Measurements from ENCODE around the gene FNDC7.
"Not testable (repeated sequence)": the region's sequence is repeated elsewhere in the genome, so short reads cannot be mapped to it uniquely, and the experiment has no call there.

The FNDC7 gene, protein sequence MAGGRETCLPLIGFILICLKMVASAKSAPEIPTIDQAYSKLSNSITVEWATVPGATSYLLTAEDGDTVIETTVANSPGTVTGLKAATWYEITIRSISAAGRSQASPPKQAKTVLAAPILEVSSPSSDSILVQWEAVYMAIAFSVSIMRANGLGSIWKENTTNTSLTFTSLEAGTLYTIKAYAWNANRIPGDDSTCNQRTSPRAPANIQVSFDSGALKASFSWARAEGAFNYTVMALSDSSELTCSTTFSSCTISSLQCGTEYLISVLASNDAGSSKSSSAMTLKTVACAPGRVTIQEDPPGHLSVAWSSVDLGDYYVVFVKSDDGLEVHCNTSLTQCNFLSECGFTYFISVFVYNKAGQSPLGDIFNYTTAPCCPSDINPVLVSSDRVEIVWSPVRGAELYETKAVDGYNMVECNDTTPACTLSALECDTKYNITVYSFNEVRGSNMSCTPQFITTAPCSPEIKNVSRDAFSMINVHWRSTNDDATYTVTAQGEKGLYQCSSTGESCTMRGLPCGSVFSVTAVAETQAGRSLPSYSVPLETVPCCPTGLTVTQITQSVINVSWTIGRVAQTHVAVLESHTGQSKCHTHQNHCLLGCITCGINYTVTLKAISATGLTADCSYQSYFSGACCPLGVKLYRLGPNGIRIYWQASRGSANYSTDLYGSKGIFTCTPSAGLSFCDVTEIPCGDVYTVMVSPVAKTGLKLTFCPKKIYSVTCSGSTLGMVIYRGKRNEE

GRCh38 chr1:108712606-108713150, at the start of gene FNDC7:
TSS of gene FNDC7 (plus strand) at chr1:108712908. CDS start at chr1:108712934, 26 bp downstream.
- in situ Hi-C loops (cut with MboI; ENCODE audit: low pct_unique_long_range_greater_than_20kb, low sequenced_read_pairs) = no loop called here
- DNase-seq = no peak

DNA sequence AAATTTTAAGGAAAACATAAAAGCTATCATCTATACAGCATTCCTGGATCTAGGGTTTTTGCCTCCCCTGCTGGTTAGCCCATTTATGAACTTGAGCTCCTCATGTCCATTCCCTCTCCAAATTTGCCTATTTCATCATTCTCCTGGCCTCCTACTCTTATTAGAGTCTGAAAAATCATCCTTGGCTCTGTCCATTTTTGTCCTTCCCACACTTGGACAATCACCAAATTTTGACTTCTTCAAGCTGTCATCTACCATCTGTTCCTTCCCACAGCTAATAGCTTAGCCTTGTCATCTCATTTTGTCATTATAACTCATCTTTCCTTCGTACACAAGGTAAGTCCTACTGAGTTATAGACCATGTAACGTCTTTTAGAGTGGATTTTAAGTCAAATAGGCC, 49.6 kb upstream of the FNDC7 start:
- in situ Hi-C loops (cut with MboI; ENCODE audit: low pct_unique_long_range_greater_than_20kb, low sequenced_read_pairs) = no loop called here
- no peak for DNase-seq

- in situ Hi-C loops (cut with MboI; ENCODE audit: low pct_unique_long_range_greater_than_20kb, low sequenced_read_pairs) = no loop called here
- DNase-seq = peak; percentile 58
Measured at GRCh38 chr1:108664481-108664880, 48.2 kb upstream of the FNDC7 start.

DNA sequence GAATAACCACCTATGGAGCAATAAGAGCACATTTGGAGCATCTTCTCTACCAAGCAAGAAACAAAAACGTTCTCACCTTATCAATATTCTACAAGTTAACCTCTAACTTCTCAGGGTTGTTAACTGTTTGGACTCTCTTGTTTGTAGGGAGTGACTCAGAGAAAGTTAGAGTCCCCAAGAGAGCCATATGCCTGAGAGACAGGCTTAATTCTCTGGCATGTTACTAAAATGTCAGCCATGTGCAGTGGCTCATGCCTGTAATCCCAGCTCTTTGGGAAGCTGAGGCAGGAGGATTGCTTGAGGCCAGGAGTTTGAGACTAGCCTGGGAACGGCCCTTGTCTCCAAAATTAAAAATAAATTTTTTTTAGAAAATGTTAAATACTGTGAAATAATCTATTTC, 47.6 kb upstream of the FNDC7 start:
- DNase-seq = no peak

GRCh38 chr1:108665771-108666170, 46.9 kb upstream of the FNDC7 start:
- in situ Hi-C loops (cut with MboI; ENCODE audit: low pct_unique_long_range_greater_than_20kb, low sequenced_read_pairs) = no loop called here
- no peak for DNase-seq

More for the DNA sequence above, 47.6 kb upstream of the FNDC7 start:
- in situ Hi-C loops (cut with MboI; ENCODE audit: low pct_unique_long_range_greater_than_20kb, low sequenced_read_pairs) = no loop called here

GRCh38 chr1:108667422-108667821, 45.3 kb upstream of the FNDC7 start:
- in situ Hi-C loops (cut with MboI; ENCODE audit: low pct_unique_long_range_greater_than_20kb, low sequenced_read_pairs); DNase-seq: not testable (repeated sequence)

GRCh38 chr1:108668777-108669176, 43.9 kb upstream of the FNDC7 start:
- DNase-seq = no peak
- in situ Hi-C loops (cut with MboI; ENCODE audit: low pct_unique_long_range_greater_than_20kb, low sequenced_read_pairs) = no loop called here

GRCh38 chr1:108669679-108670078, 43.0 kb upstream of the FNDC7 start:
- in situ Hi-C loops (cut with MboI; ENCODE audit: low pct_unique_long_range_greater_than_20kb, low sequenced_read_pairs) = no loop called here

DNA sequence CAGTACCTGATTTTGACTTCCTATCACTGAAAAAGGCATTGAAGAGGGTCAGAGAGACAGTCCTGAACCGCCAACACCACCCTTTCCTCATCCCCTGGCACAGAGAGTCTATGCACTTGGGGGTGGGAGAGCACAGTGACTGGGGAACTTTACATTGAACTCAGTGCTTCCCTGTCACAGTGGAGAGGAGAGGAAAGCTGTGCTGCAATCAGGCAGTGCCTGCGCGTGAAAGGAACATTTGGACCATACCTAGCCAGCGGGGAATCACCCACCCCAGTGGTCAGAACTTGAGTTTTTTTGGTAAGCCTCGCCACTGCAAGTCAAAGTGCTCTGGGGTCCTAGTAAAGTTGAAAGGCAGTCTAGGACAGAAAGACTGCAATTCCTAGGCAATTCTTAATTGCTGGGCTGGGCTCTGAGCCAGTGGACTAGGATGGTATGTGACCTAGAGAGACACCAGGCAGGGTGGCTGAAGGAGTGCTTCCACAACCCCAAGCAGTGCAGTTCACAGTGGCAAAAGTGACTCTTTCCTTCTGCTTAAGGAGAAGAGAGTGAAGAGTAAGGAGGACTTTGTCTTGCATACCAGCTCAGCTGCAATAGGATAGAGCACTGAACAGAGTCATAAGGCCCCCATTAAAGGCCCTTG, 42.5 kb upstream of the FNDC7 start:
- DNase-seq = no peak
- in situ Hi-C loops (cut with MboI; ENCODE audit: low pct_unique_long_range_greater_than_20kb, low sequenced_read_pairs) = no loop called here

More at GRCh38 chr1:108669679-108670078, 43.0 kb upstream of the FNDC7 start:
- DNase-seq = no peak

- in situ Hi-C loops (cut with MboI; ENCODE audit: low pct_unique_long_range_greater_than_20kb, low sequenced_read_pairs) = no loop called here
- peak; percentile 35 for DNase-seq
Measured at GRCh38 chr1:108671143-108671542, 41.6 kb upstream of the FNDC7 start.

DNA sequence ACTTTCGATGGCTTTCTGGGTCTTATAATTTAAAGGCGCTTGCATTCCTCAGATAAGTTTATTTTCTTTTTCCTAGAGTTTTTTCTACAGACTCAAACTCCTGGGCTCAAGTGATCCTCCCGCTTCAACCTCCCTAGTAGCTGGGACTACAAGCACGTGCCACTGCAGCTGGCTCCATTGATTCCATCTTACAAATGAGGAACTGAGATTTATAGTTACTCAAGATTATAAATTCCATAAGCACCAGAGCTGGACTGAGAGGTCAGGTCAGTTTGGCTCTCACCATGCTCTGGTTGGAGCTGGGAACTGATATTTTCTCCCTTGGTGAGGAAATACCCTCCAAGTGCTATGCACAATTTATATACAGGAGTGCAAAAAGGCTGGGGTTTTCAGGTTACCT, 34.0 kb upstream of the FNDC7 start:
- no peak for DNase-seq
- in situ Hi-C loops (cut with MboI; ENCODE audit: low pct_unique_long_range_greater_than_20kb, low sequenced_read_pairs) = no loop called here

DNA sequence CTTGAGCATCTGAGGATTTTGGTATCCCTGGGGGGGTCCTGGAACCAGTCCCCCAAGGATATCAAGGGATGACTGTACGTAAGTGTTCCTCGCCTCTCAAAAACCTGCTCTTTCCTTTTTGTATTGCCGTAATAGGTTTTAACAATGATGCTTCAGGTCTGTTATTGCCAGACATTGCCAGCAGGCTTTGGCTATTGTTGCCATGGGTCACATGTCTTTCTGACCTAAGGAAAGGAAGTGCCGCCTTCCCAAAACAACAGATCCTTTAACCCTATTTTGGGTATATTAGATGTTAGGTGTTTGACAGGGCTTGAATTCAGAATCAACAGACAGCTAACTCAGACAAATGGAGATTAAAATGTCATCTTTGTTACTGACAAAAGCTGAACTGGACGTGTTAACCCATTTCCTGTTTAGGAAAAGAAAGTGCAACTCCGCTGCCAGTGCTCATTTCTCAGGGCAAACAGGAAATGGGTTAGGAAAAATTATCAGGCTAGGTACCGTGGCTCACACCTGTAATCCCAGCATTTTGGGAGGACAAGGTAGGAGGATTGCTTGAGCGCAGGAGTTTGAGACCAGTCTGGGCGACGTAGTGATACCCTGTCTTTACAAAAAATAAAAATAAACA, 33.0 kb upstream of the FNDC7 start:
- DNase-seq = no peak
- in situ Hi-C loops (cut with MboI; ENCODE audit: low pct_unique_long_range_greater_than_20kb, low sequenced_read_pairs) = no loop called here

DNA sequence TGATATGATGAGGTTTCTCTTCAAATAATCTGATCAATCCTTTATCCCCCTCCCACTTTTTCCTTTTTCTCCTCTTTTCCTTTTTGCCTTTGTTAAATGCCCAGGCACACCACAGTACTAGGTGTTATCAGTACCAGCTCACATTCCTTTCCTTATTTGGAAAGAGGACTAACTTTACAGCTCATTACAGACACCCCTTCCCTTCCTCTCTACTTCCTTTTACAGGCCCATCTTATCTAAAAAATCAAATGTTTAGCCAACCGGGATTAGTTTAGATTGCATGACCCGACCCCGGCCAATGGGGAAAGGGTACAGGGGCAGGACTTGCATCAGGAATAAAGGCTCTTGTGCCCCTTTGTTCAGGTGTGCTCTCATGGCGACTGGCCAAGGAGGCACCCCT, 31.0 kb upstream of the FNDC7 start:
- in situ Hi-C loops (cut with MboI; ENCODE audit: low pct_unique_long_range_greater_than_20kb, low sequenced_read_pairs) = not testable (repeated sequence)
- peak; percentile 45 for DNase-seq

- in situ Hi-C loops (cut with MboI; ENCODE audit: low pct_unique_long_range_greater_than_20kb, low sequenced_read_pairs) = no loop called here
- no peak for DNase-seq
Measured at GRCh38 chr1:108685529-108685928, 27.2 kb upstream of the FNDC7 start.

DNA sequence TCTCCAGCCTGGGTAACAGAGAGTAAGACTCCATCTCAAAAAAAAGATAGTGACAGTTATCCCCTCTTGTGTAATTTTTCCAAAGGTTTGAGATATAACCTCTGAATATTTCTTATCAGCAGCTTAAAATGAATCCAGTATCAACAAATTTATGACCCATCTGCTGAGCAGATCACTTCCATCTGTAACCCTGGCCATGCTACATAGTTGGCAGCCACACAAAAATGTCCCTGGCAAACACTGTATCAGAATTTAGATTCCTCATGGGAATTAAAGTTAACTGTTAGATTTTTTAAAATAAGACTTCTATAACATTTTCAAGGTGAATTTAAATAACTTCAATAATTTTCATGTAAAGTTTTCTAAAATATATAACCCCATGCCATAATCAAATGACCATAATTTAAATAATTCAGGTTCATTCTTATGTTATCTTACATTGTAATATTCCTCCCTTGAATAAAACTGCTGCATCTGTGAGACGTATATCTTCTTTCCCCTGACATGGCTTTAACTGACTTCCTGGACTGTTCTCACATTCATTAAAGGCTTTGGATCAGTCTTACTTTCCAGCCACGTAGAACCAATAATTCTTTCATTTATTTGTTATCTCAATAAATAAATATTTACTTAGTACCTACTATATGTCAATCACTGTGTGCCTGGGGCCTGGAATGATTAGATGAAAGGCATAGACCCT, 25.9 kb upstream of the FNDC7 start:
- no peak for DNase-seq
- in situ Hi-C loops (cut with MboI; ENCODE audit: low pct_unique_long_range_greater_than_20kb, low sequenced_read_pairs) = no loop called here

GRCh38 chr1:108691128-108691941, 21.4 kb upstream of the FNDC7 start:
- no peak for DNase-seq
- in situ Hi-C loops (cut with MboI; ENCODE audit: low pct_unique_long_range_greater_than_20kb, low sequenced_read_pairs) = no loop called here

- peak; percentile 96 for DNase-seq
- in situ Hi-C loops (cut with MboI; ENCODE audit: low pct_unique_long_range_greater_than_20kb, low sequenced_read_pairs) = no loop called here
Measured at GRCh38 chr1:108691942-108692723, 20.6 kb upstream of the FNDC7 start, which contains the start of gene PRPF38B. TSS of gene PRPF38B (plus strand) at chr1:108692310. CDS start at chr1:108692592, 282 bp downstream.
